CD4-positive, alpha-beta memory T cell (primary cell): ENCODE data around the gene THUMPD3. TPM values are rescaled to one million over a fixed set of nuclear protein-coding genes. Genes with fewer than 3 reads are reported as not detected.

Experiments
- CTCF ChIA-PET: fragments of 350-600 bp; sonication (Branson Sonifier 250); formaldehyde crosslinking; loops from one replicate; lab custom pipeline; 2021; ENCODE audit warnings: inconsistent platforms; ENCODE audit not compliant: partially characterized antibody; lab: Charles Lee
- POLR2A ChIA-PET: fragments of 350-600 bp; sonication (Branson Sonifier 250); formaldehyde crosslinking; loops from one replicate; lab custom pipeline; 2021; ENCODE audit not compliant: partially characterized antibody; lab: Charles Lee
- DNase-seq, 5 donors: peaks; one replicate each; pipeline versions ENCODE4 v3.0.0 to v3.0.0-alpha.2; 2020 to 2022; ENCODE audit warnings: mixed read lengths in 1 of 5
- H3K27ac ChIP-seq: one replicate; pipeline ENCODE4 v1.7.0; 2013; ENCODE audit warnings: low read depth, low read length
- H3K27me3 ChIP-seq: 2 replicates; pipeline ENCODE4 v1.7.0; 2013; ENCODE audit warnings: mild to moderate bottlenecking, low read length, moderate library complexity; ENCODE audit not compliant: insufficient read depth
- H3K36me3 ChIP-seq: 2 replicates; pipeline ENCODE4 v1.7.0; 2013; ENCODE audit warnings: mild to moderate bottlenecking, low read length, moderate library complexity; ENCODE audit not compliant: insufficient read depth
- H3K4me1 ChIP-seq: 2 replicates; pipeline ENCODE4 v1.7.0; 2013; ENCODE audit warnings: mild to moderate bottlenecking, low read length, moderate library complexity; ENCODE audit not compliant: insufficient read depth
- H3K4me3 ChIP-seq, 2 donors: one replicate each; pipeline ENCODE4 v1.7.0; 2013; ENCODE audit warnings: low read length in 2 of 2, mild to moderate bottlenecking in 1 of 2
- H3K9me3 ChIP-seq, 2 donors: one replicate each; pipeline ENCODE4 v1.7.0; 2013; ENCODE audit warnings: low read length in 2 of 2, control low read depth in 1 of 2; ENCODE audit not compliant: control insufficient read depth in 1 of 2
- H3K27ac Mint-ChIP-seq, 7 donors: one replicate each; pipeline ENCODE4 v1.8.0; 2020 to 2021; ENCODE audit warnings: mixed read lengths in 7 of 7, mild to moderate bottlenecking in 6 of 7, inconsistent platforms in 3 of 7, moderate library complexity in 3 of 7
- H3K27me3 Mint-ChIP-seq, 2 donors: one replicate each; pipeline ENCODE4 v1.8.0; 2020 to 2021; ENCODE audit warnings: mixed read lengths in 2 of 2
- H3K36me3 Mint-ChIP-seq, 2 donors: one replicate each; pipeline ENCODE4 v1.8.0; 2020 to 2021; ENCODE audit warnings: mixed read lengths in 2 of 2, inconsistent platforms in 1 of 2, mild to moderate bottlenecking in 1 of 2
- H3K4me1 Mint-ChIP-seq, 4 donors: one replicate each; pipeline ENCODE4 v1.8.0; 2020 to 2021; ENCODE audit warnings: mixed read lengths in 4 of 4, mild to moderate bottlenecking in 1 of 4
- H3K4me3 Mint-ChIP-seq, 8 donors: one replicate each; pipeline ENCODE4 v1.8.0; 2020 to 2021; ENCODE audit warnings: mixed read lengths in 8 of 8, mild to moderate bottlenecking in 7 of 8, moderate library complexity in 6 of 8, inconsistent platforms in 3 of 8
- H3K9me3 Mint-ChIP-seq, 8 donors: one replicate each; pipeline ENCODE4 v1.8.0; 2020 to 2021; ENCODE audit warnings: mixed read lengths in 8 of 8, mild to moderate bottlenecking in 5 of 8, inconsistent platforms in 3 of 8, moderate library complexity in 1 of 8
- intact Hi-C: fragments of 100-400 bp; cut with micrococcal nuclease; formaldehyde crosslinking; loops from one replicate; pipeline ENCODE4 v1.15.1; 2023
- polyA plus RNA-seq, 2 donors: library from polyadenylated mRNA; unstranded; fragments of 300-500 nt; fragmentation: Illumina TruSeq; gene quantifications; one replicate each; pipeline ENCODE4 v1.2.3, GENCODE V29; 2021
- total RNA-seq, 2 experiments: library from RNA; stranded (reverse); gene quantifications; one replicate each; pipeline ENCODE4 v1.2.3, GENCODE V29; 2021

Gene THUMPD3
- total and polyA plus RNA-seq, 4 experiments from 2014 or later: 10.8 to 39.2 (median 33.1) TPM

- no peak overlapping the region for H3K4me3 ChIP-seq
- ChIA-PET POLR2A (interaction anchor here (0.7 to 5.9 kb wide), 11 partner anchors 8 to 959 kb away, joined by 3 to 158 read pairs (median 13); partner anchors contain the start of genes BRPF1, MTMR14, RAD18 and SEC13), CTCF (interaction anchor here (1.2 to 3.4 kb wide), 5 partner anchors 9 to 62 kb away, joined by 3 to 46 read pairs (median 9); no protein-coding TSS in a partner anchor)
- H3K27me3 ChIP-seq: no peaks in the 10 kb centered on the region
- intact Hi-C loops: loop anchor here (1.0 kb wide), 1 partner anchor 369 kb away; the partner anchor contains the start of gene BRPF1
- Mint-ChIP-seq H3K4me3 (peak overlapping the region in 4 of 8 donors; percentile 25 to 38 (median 28)), H3K36me3 (peaks cover 5 to 28% of the 10 kb centered on the region in 2 donors), H3K27ac (peak overlapping the region in 4 of 7 donors; percentile 2 to 99 (median 36)), H3K4me1 (peaks cover 7 to 38% (median 17%) of the 10 kb centered on the region in 4 donors), H3K9me3 (no peaks in the 10 kb centered on the region), H3K27me3 (no peaks in the 10 kb centered on the region)
- H3K4me1 ChIP-seq: peaks cover 22% of the 10 kb centered on the region
- H3K9me3 ChIP-seq: no peaks in the 10 kb centered on the region
- peaks cover 11% of the 10 kb centered on the region for H3K36me3 ChIP-seq
- H3K27ac ChIP-seq: peak overlapping the region; percentile 91
- no peak for DNase-seq
These were observed 1.0 kb upstream of the THUMPD3 start for GRCh38 chr3:9361691-9362388.

GRCh38 chr3:9369508-9369907 is 6.7 kb downstream of the THUMPD3 start:
- Histone ChIP-seq H3K4me3 (no peak overlapping the region), H3K27me3 (no peaks in the 10 kb centered on the region), H3K27ac (no peak overlapping the region), H3K36me3 (peaks cover 41% of the 10 kb centered on the region), H3K9me3 (no peaks in the 10 kb centered on the region), H3K4me1 (peaks cover 20% of the 10 kb centered on the region)
- Mint-ChIP-seq H3K4me3 (no peak overlapping the region), H3K27ac (peak overlapping the region in 1 of 7 donors; percentile 22), H3K9me3 (no peaks in the 10 kb centered on the region), H3K4me1 (peaks cover 19 to 35% (median 25%) of the 10 kb centered on the region in 4 donors), H3K36me3 (peaks cover 30 to 71% of the 10 kb centered on the region in 2 donors), H3K27me3 (no peaks in the 10 kb centered on the region)
- intact Hi-C loops: no loop called here
- DNase-seq: no peak
- ChIA-PET CTCF (interaction anchor here (0.6 kb wide), 1 partner anchor 14 kb away, joined by 3 read pairs; no protein-coding TSS in a partner anchor), POLR2A (interaction anchor here (2.8 kb wide), 1 partner anchor 27 kb away, joined by 8 read pairs; the partner anchor contains the start of gene SETD5)

- H3K4me1 ChIP-seq: peaks cover 10% of the 10 kb centered on the region
- DNase-seq: no peak
- peaks cover 57% of the 10 kb centered on the region for H3K36me3 ChIP-seq
- no peaks in the 10 kb centered on the region for H3K9me3 ChIP-seq
- H3K4me3 Mint-ChIP-seq: no peak overlapping the region
- intact Hi-C loops: no loop called here
- POLR2A ChIA-PET: interaction anchor here (1.5 to 2.2 kb wide), 2 partner anchors 10 to 23 kb away, joined by 8 to 15 read pairs; partner anchors contain the start of gene THUMPD3
- no peaks in the 10 kb centered on the region for H3K9me3 Mint-ChIP-seq
- no peaks in the 10 kb centered on the region for H3K27me3 Mint-ChIP-seq
- peak overlapping the region in 4 of 7 donors; percentile 3 to 65 (median 30) for H3K27ac Mint-ChIP-seq
- no peak overlapping the region for H3K4me3 ChIP-seq
- H3K27me3 ChIP-seq: no peaks in the 10 kb centered on the region
- H3K36me3 Mint-ChIP-seq: peaks cover 61 to 82% of the 10 kb centered on the region in 2 donors
- CTCF ChIA-PET: interaction anchor here (1.0 to 2.3 kb wide), 3 partner anchors 10 to 21 kb away, joined by 3 to 11 read pairs (median 3); partner anchors contain the start of gene THUMPD3
- H3K4me1 Mint-ChIP-seq: peaks cover 26 to 41% (median 31%) of the 10 kb centered on the region in 4 donors
- no peak overlapping the region for H3K27ac ChIP-seq
These were observed 10.6 kb downstream of the THUMPD3 start for GRCh38 chr3:9373465-9373864.

GRCh38 chr3:9377981-9378380 is 15.1 kb downstream of the THUMPD3 start:
- ChIA-PET CTCF (interaction anchor here (1.1 to 1.9 kb wide), 4 partner anchors 18 to 25 kb away, joined by 3 to 6 read pairs (median 4); no protein-coding TSS in a partner anchor), POLR2A (interaction anchor here (1.2 to 4.3 kb wide), 2 partner anchors 15 to 19 kb away, joined by 5 to 18 read pairs; partner anchors contain the start of gene THUMPD3)
- Mint-ChIP-seq H3K9me3 (no peaks in the 10 kb centered on the region), H3K36me3 (peaks cover 55 to 75% of the 10 kb centered on the region in 2 donors), H3K27me3 (no peaks in the 10 kb centered on the region), H3K27ac (peak overlapping the region in 3 of 7 donors; percentile 1 to 7 (median 4)), H3K4me3 (no peak overlapping the region), H3K4me1 (peaks cover 20 to 36% (median 25%) of the 10 kb centered on the region in 4 donors)
- Histone ChIP-seq H3K9me3 (no peaks in the 10 kb centered on the region), H3K27ac (no peak overlapping the region), H3K4me1 (peaks cover 10% of the 10 kb centered on the region), H3K27me3 (no peaks in the 10 kb centered on the region), H3K4me3 (no peak overlapping the region), H3K36me3 (peaks cover 62% of the 10 kb centered on the region)
- no peak for DNase-seq
- intact Hi-C loops: no loop called here

GRCh38 chr3:9379327-9379726 is 16.5 kb downstream of the THUMPD3 start:
- DNase-seq: no peak
- Histone ChIP-seq H3K4me3 (no peak overlapping the region), H3K36me3 (peaks cover 71% of the 10 kb centered on the region), H3K9me3 (no peaks in the 10 kb centered on the region), H3K4me1 (no peaks in the 10 kb centered on the region), H3K27me3 (no peaks in the 10 kb centered on the region), H3K27ac (no peak overlapping the region)
- Mint-ChIP-seq H3K27ac (peak overlapping the region in 4 of 7 donors; percentile 25 to 78 (median 54)), H3K4me1 (peaks cover 13 to 27% (median 17%) of the 10 kb centered on the region in 4 donors), H3K9me3 (no peaks in the 10 kb centered on the region), H3K36me3 (peaks cover 55 to 77% of the 10 kb centered on the region in 2 donors), H3K4me3 (no peak overlapping the region), H3K27me3 (no peaks in the 10 kb centered on the region)
- POLR2A ChIA-PET: interaction anchor here (1.4 to 2.0 kb wide), 2 partner anchors 16 to 17 kb away, joined by 5 to 14 read pairs; partner anchors contain the start of gene THUMPD3
- intact Hi-C loops: no loop called here
- CTCF ChIA-PET: no interaction called here

- CTCF ChIA-PET: no interaction called here
- no peak overlapping the region for H3K4me3 Mint-ChIP-seq
- no peak overlapping the region for H3K27ac ChIP-seq
- H3K36me3 Mint-ChIP-seq: peaks cover 54 to 77% of the 10 kb centered on the region in 2 donors
- peaks cover 11 to 27% (median 16%) of the 10 kb centered on the region in 4 donors for H3K4me1 Mint-ChIP-seq
- intact Hi-C loops: no loop called here
- no peaks in the 10 kb centered on the region for H3K27me3 Mint-ChIP-seq
- no peaks in the 10 kb centered on the region for H3K9me3 ChIP-seq
- H3K4me1 ChIP-seq: no peaks in the 10 kb centered on the region
- no peaks in the 10 kb centered on the region for H3K9me3 Mint-ChIP-seq
- H3K27me3 ChIP-seq: no peaks in the 10 kb centered on the region
- no peak for DNase-seq
- no peak overlapping the region for H3K4me3 ChIP-seq
- H3K27ac Mint-ChIP-seq: peak overlapping the region in 6 of 7 donors; percentile 10 to 78 (median 58)
- peaks cover 69% of the 10 kb centered on the region for H3K36me3 ChIP-seq
- POLR2A ChIA-PET: interaction anchor here (1.4 to 2.0 kb wide), 2 partner anchors 15 to 17 kb away, joined by 5 to 14 read pairs; partner anchors contain the start of gene THUMPD3
These were observed 17.2 kb downstream of the THUMPD3 start for GRCh38 chr3:9380014-9380413.
